ENCODE data around the gene MBLAC1. TPM values are rescaled to one million over a fixed set of nuclear protein-coding genes. Genes with fewer than 3 reads are reported as not detected.
A peak's percentile ranks its signal among the peaks of the same experiment; 100 is the strongest.

MBLAC1 gene
- total RNA-seq, 2 donors from 2014 or later, result 2.1 to 5.3 TPM

- Histone ChIP-seq H3K4me3 (no peak overlapping the region), H3K27me3 (no peaks in the 10 kb centered on the region), H3K4me1 (peaks cover 42% of the 10 kb centered on the region), H3K36me3 (replicated peaks in 1 of 2; ENCODE audit: insufficient read depth in 1 of 2, low read depth in 2 of 2) (no peaks in the 10 kb centered on the region), H3K9me3 (no peaks in the 10 kb centered on the region), H3K27ac (peak overlapping the region in 3 of 4 donors; percentile 56 to 87 (median 84))
- peak; percentile 84 to 92 (median 88) for DNase-seq
- WGBS, 2 donors, result 3 to 5% methylated on average over 24 of the region's 24 CpGs
- TF ChIP-seq POLR2A (IDR thresholded peaks at IDR 0.05), result peak in 2 of 3 donors; percentile 30 to 56
- TF ChIP-seq CTCF (IDR thresholded peaks at IDR 0.05), result peak; percentile 78 to 98 (median 85)
- intact Hi-C loops (cut with DNase I), result loop anchor here (10.0 kb wide), 2 partner anchors 84 to 204 kb away; partner anchors contain the start of gene PVRIG
- peak; percentile 57 for ATAC-seq
These were observed 4.1 kb downstream of the MBLAC1 start for GRCh38 chr7:100130608-100131453.

- no peaks in the 10 kb centered on the region for H3K36me3 ChIP-seq (replicated peaks in 1 of 2; ENCODE audit: insufficient read depth in 1 of 2, low read depth in 2 of 2)
- TF ChIP-seq CTCF (IDR thresholded peaks at IDR 0.05) (no peak), POLR2A (IDR thresholded peaks at IDR 0.05) (no peak)
- H3K27ac ChIP-seq, result no peak overlapping the region
- no peak overlapping the region for H3K4me3 ChIP-seq
- 52 to 60% methylated on average over 3 to 7 of the region's 7 CpGs for WGBS, 2 donors
- intact Hi-C loops (cut with DNase I), result loop anchor here (10.0 kb wide), 2 partner anchors 83 to 203 kb away; partner anchors contain the start of gene PVRIG
- H3K9me3 ChIP-seq, result no peaks in the 10 kb centered on the region
- peaks cover 36% of the 10 kb centered on the region for H3K4me1 ChIP-seq
- ATAC-seq (no peak), DNase-seq (no peak)
- H3K27me3 ChIP-seq, result no peaks in the 10 kb centered on the region
These were observed 5.4 kb downstream of the MBLAC1 start for GRCh38 chr7:100132126-100132525.

DNA sequence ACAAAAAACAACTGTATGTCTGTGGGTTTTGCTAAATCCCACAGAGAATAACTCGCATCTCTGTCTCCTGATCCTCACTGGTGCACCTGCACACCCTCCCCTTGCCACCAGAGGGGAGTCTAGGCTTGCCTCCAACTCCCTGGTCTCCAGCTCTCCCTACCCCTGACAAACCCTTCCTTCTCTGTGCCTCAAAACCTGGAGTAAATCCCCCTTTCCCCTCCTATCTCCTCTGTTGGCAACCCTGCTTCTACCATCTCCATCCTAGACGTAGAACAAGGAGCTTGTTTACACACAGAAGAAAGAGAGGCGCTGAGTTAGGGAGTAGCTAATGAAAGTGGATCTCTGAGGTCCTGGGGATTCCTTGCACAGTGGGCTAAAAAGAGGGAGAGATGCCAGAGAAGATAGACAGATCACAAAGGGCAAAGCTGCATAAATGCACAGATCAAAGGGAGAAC, 6.0 kb downstream of the MBLAC1 start:
- Histone ChIP-seq H3K36me3 (replicated peaks in 1 of 2; ENCODE audit: insufficient read depth in 1 of 2, low read depth in 2 of 2) (no peaks in the 10 kb centered on the region), H3K9me3 (no peaks in the 10 kb centered on the region), H3K4me1 (peaks cover 34% of the 10 kb centered on the region), H3K27ac (no peak overlapping the region), H3K27me3 (no peaks in the 10 kb centered on the region), H3K4me3 (no peak overlapping the region)
- intact Hi-C loops (cut with DNase I), result loop anchor here (10.0 kb wide), 2 partner anchors 82 to 202 kb away; partner anchors contain the start of gene PVRIG
- DNase-seq (peak; percentile 68 to 78 (median 72)), ATAC-seq (peak; percentile 73)
- peak; percentile 71 to 98 (median 80) for TF ChIP-seq CTCF (IDR thresholded peaks at IDR 0.05)
- TF ChIP-seq POLR2A (IDR thresholded peaks at IDR 0.05), result no peak
- WGBS, 2 donors, result 20 to 22% methylated on average over 3 of the region's 3 CpGs

DNA sequence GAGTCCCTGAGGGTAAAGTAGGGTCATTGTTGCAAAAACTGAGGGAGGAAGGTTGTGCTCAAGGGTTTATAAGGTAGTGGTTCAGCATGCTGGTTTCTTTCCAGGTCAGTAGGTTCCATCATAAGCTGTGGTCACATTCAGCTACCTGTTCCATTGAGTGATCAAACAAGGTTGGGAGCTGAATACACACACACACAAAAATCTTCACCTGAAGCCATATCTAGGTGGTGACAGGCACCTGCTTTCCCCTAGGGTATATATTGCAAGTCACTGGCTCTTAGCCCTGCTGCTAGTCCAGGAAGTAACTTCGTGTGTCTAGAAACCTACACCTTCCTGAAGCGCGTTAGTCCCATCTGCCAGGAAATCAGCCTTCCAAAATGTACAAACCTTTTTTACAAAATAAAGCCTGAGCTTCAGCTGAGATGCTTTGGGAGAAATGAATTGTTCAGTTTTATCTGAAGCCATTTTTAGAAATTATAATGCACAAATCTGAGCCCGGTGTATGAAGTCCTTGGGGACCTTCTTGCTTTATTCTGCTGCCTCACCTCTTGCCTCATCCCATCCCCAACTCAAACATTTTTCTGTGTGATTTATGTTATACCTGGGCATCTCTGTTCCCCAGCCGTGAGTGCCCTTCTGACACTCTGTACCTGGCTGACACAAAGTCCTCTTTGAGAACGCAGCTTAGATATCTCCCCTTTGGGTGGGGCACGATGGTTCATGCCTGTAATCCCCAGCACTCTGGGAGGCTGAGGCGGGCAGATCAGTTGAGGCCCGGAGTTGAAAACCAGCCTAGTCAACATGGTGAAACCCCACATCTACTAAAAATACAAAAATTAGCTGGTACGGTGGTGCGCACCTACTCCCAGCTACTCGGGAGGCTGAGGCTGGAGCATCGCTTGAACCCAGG, 11.3 kb downstream of the MBLAC1 start:
- ATAC-seq (no peak), DNase-seq (no peak)
- H3K4me3 ChIP-seq, result no peak overlapping the region
- TF ChIP-seq CTCF (IDR thresholded peaks at IDR 0.05), result no peak
- TF ChIP-seq POLR2A (IDR thresholded peaks at IDR 0.05), result no peak
- intact Hi-C loops (cut with DNase I), result loop anchor here (10.0 kb wide), 2 partner anchors 77 to 197 kb away; partner anchors contain the start of gene PVRIG
- H3K9me3 ChIP-seq, result no peaks in the 10 kb centered on the region
- no peak overlapping the region for H3K27ac ChIP-seq
- no peaks in the 10 kb centered on the region for H3K27me3 ChIP-seq
- WGBS, 2 donors, result 78 to 86% methylated on average over 12 to 13 of the region's 13 CpGs
- no peaks in the 10 kb centered on the region for H3K36me3 ChIP-seq (replicated peaks in 1 of 2; ENCODE audit: insufficient read depth in 1 of 2, low read depth in 2 of 2)
- H3K4me1 ChIP-seq, result peaks cover 5% of the 10 kb centered on the region
